ENCODE data around the gene CRYBG3.
"Not testable (repeated sequence)": the region's sequence is repeated elsewhere in the genome, so short reads cannot be mapped to it uniquely, and the experiment has no call there.

CRYBG3 gene

DNA sequence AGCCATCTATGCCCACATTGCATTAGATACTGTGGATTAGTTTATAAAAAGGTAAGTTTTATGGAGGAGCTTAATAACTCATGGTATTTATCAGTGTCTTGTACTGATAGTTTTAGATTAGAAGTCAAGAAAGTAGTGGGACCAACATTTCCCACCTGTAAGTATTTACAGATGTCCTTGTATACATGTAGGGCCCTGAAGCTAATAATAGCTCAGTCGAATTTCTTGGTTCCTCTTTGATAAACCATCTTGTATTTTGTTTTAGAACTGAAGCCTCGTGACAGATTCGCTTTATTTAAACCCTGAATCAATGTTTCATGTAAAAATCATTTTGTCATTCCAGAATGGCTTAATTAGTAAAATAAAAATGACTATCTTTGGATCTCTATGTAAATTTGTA lies 73.4 kb downstream of the CRYBG3 start:
- no peak for TF ChIP-seq CTCF (IDR thresholded peaks at IDR 0.05; ENCODE audit: low read depth, low read length)
- H3K4me3 ChIP-seq (ENCODE audit: low read depth, low read length): no peak overlapping the region

DNA sequence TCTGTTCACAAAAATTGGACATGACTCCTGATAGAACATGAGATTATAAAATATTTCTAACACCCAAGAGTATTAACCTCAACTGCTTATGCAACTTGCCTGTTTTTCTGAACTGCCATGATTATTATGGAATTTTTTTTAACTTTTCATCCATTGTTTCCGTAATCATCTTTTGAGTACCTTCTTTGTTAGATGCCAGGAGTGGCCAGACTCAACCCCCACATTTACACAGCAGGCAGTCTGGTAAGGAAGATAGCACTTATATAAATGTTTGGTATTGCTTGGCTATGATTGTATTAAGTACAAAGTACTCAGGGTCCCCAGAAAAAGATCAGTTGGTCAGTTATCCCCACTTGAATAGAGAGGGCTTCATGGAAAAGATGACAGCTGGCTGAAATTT lies 74.3 kb downstream of the CRYBG3 start:
- H3K4me3 ChIP-seq (ENCODE audit: low read depth, low read length): no peak overlapping the region
- TF ChIP-seq CTCF (IDR thresholded peaks at IDR 0.05; ENCODE audit: low read depth, low read length): no peak

- no peak for TF ChIP-seq CTCF (IDR thresholded peaks at IDR 0.05; ENCODE audit: low read depth, low read length)
- no peak overlapping the region for H3K4me3 ChIP-seq (ENCODE audit: low read depth, low read length)
Observed at GRCh38 chr3:97896547-97896946, 74.7 kb downstream of the CRYBG3 start.

GRCh38 chr3:97899331-97899730 lies 77.5 kb downstream of the CRYBG3 start:
- TF ChIP-seq CTCF (IDR thresholded peaks at IDR 0.05; ENCODE audit: low read depth, low read length): no peak
- no peak overlapping the region for H3K4me3 ChIP-seq (ENCODE audit: low read depth, low read length)

- no peak for TF ChIP-seq CTCF (IDR thresholded peaks at IDR 0.05; ENCODE audit: low read depth, low read length)
- no peak overlapping the region for H3K4me3 ChIP-seq (ENCODE audit: low read depth, low read length)
Observed at GRCh38 chr3:97901313-97902248, 79.8 kb downstream of the CRYBG3 start.

DNA sequence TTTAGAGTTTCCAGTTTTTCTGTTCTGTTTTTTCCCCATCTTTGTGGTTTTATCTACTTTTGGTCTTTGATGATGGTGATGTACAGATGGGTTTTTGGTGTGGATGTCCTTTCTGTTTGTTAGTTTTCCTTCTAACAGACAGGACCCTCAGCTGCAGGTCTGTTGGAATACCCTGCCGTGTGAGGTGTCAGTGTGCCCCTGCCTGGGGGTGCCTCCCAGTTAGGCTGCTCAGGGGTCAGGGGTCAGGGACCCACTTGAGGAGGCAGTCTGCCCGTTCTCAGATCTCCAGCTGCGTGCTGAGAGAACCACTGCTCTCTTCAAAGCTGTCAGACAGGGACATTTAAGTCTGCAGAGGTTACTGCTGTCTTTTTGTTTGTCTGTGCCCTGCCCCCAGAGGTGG lies 88.0 kb downstream of the CRYBG3 start:
- not testable (repeated sequence) for H3K4me3 ChIP-seq (ENCODE audit: low read depth, low read length)

GRCh38 chr3:97910236-97910831 lies 88.5 kb downstream of the CRYBG3 start:
- not testable (repeated sequence) for H3K4me3 ChIP-seq (ENCODE audit: low read depth, low read length)

DNA sequence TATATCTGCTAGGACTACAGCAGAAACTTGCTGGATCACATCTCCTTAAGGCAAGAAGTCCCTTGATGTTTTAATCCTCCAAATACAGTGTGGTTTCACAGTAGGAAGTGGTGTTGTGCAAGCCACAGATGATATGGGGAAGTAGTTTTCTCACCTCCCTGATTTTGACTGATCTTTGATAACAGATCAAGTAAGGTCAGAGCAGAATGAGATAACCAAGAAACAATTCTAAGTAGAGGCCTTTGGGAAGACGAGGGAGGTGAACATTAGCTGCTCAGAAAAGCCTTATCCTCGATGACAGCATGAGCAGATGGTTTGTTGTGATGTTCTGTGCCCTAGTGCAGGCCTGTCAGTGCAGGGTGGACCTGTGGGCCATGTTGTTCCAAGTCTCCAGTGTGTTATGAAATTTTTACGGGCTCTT lies 89.1 kb downstream of the CRYBG3 start:
- H3K4me3 ChIP-seq (ENCODE audit: low read depth, low read length): no peak overlapping the region
- TF ChIP-seq CTCF (IDR thresholded peaks at IDR 0.05; ENCODE audit: low read depth, low read length): no peak

Measured in WI38 (cell line).